Keratinocyte (primary cell): ENCODE measurements around the gene DLEC1. TPM values are rescaled to one million over a fixed set of nuclear protein-coding genes. Genes with fewer than 3 reads are reported as not detected.
"Not testable (repeated sequence)": the region's sequence is repeated elsewhere in the genome, so short reads cannot be mapped to it uniquely, and the experiment has no call there.

Source experiments
- DNase-seq: peaks from one replicate; pipeline ENCODE4 v3.0.0-alpha.2; 2011; ENCODE audit warnings: low read depth, missing footprints, low spot score
- FAIRE-seq: peaks from 2 replicates; lab custom pipeline; 2011; peaks lifted over from hg19 to GRCh38; lab: Jason Lieb, UNC
- H2AFZ ChIP-seq: 2 replicates; pipeline ENCODE4 v1.6.0; 2012; ENCODE audit warnings: low read length, control low read depth, inconsistent platforms; ENCODE audit not compliant: control insufficient read depth
- H3K27ac ChIP-seq: 2 replicates; pipeline ENCODE4 v1.5.1; 2011; ENCODE audit warnings: low read length; ENCODE audit not compliant: control insufficient read depth, insufficient read depth
- H3K27me3 ChIP-seq: 3 replicates; pipeline ENCODE4 v1.6.0; 2011; ENCODE audit warnings: low read length; ENCODE audit not compliant: control insufficient read depth, insufficient read depth; ENCODE audit errors: extremely low read depth
- H3K36me3 ChIP-seq, 2 experiments: 2 replicates in 1 of 2; 3 replicates in 1 of 2; pipeline ENCODE4 v1.5.1; 2011; ENCODE audit warnings: low read length in 2 of 2, mild to moderate bottlenecking in 1 of 2; ENCODE audit not compliant: control insufficient read depth in 2 of 2, insufficient read depth in 2 of 2; ENCODE audit errors: extremely low read depth in 1 of 2
- H3K4me1 ChIP-seq: 3 replicates; pipeline ENCODE4 v1.5.1; 2011; ENCODE audit warnings: low read length; ENCODE audit not compliant: control insufficient read depth, insufficient read depth; ENCODE audit errors: extremely low read depth
- H3K4me2 ChIP-seq: 3 replicates; pipeline ENCODE4 v1.6.0; 2011; ENCODE audit warnings: low read depth, low read length; ENCODE audit not compliant: control insufficient read depth, insufficient read depth; ENCODE audit errors: extremely low read depth
- H3K4me3 ChIP-seq, 3 experiments: fragments of 200-600 bp in 1 of 3; sonication (generic) in 1 of 3; 2 replicates in 2 of 3; 3 replicates in 1 of 3; pipeline ENCODE4 v1.5.1; 2011 to 2016; ENCODE audit warnings: low read length in 3 of 3, mild to moderate bottlenecking in 3 of 3, control low read depth in 2 of 3, inconsistent platforms in 1 of 3, low read depth in 1 of 3, mixed read lengths in 1 of 3, mixed run types in 1 of 3, moderate library complexity in 1 of 3; ENCODE audit not compliant: control insufficient read depth in 2 of 3, insufficient read depth in 2 of 3; ENCODE audit errors: extremely low read depth in 1 of 3
- H3K79me2 ChIP-seq: 2 replicates; pipeline ENCODE4 v1.6.0; 2012; ENCODE audit warnings: low read length; ENCODE audit not compliant: control insufficient read depth, insufficient read depth
- H3K9ac ChIP-seq: 3 replicates; pipeline ENCODE4 v1.6.0; 2011; ENCODE audit warnings: low read length; ENCODE audit not compliant: control insufficient read depth, insufficient read depth; ENCODE audit errors: extremely low read depth
- H3K9me1 ChIP-seq: 3 replicates; pipeline ENCODE4 v1.6.0; 2011; ENCODE audit warnings: low read length; ENCODE audit not compliant: control insufficient read depth, insufficient read depth; ENCODE audit errors: extremely low read depth
- H3K9me3 ChIP-seq: 2 replicates; pipeline ENCODE4 v1.5.1; 2012; ENCODE audit warnings: low read depth, low read length; ENCODE audit not compliant: control insufficient read depth
- H4K20me1 ChIP-seq: 3 replicates; pipeline ENCODE4 v1.6.0; 2011; ENCODE audit warnings: low read length; ENCODE audit not compliant: control insufficient read depth, insufficient read depth; ENCODE audit errors: extremely low read depth
- CTCF ChIP-seq, 3 experiments: IDR thresholded peaks in 1 of 3; conservative IDR thresholded peaks in 1 of 3; optimal IDR thresholded peaks in 1 of 3; 2 replicates in 2 of 3; 3 replicates in 1 of 3; pipeline versions ENCODE3 to v1.5.1; 2011; ENCODE audit warnings: low read length in 3 of 3, mild to moderate bottlenecking in 3 of 3, moderate library complexity in 2 of 3, control low read depth in 1 of 3, inconsistent platforms in 1 of 3; ENCODE audit not compliant: insufficient read depth in 2 of 3; ENCODE audit errors: extremely low read depth in 1 of 3
- EZH2 ChIP-seq: IDR thresholded peaks from one replicate; pipeline ENCODE4 v1.6.1; 2012; ENCODE audit warnings: inconsistent platforms, mild to moderate bottlenecking, low read length, moderate library complexity
- dilution Hi-C: fragments of 300-500 bp; cut with MboI; formaldehyde crosslinking; loops from one replicate; pipeline ENCODE4 v1.7.0; 2020; ENCODE audit warnings: low sequenced_read_pairs; ENCODE audit not compliant: extremely low pct_ligation_motif_present
- polyA plus RNA-seq, 5 experiments: library from polyadenylated mRNA; depleted of rRNA in 3 of 5; stranded (reverse) in 3 of 5; stranded (forward) in 1 of 5; unstranded in 1 of 5; fragments of >200 nt; gene quantifications; 1 replicate in 1 of 5; 2 replicates in 3 of 5; 3 replicates in 1 of 5; pipeline versions ENCODE4 v1.2.1 to v1.2.3, GENCODE V29; 2011 to 2012; ENCODE audit warnings: missing spikeins in 2 of 5, low read depth in 1 of 5, low replicate concordance in 1 of 5

DLEC1 gene
- polyA plus RNA-seq, 1 donor (not counting 4 experiments of a cell fraction or from before 2014, with no cell fraction given): not detected

DNA sequence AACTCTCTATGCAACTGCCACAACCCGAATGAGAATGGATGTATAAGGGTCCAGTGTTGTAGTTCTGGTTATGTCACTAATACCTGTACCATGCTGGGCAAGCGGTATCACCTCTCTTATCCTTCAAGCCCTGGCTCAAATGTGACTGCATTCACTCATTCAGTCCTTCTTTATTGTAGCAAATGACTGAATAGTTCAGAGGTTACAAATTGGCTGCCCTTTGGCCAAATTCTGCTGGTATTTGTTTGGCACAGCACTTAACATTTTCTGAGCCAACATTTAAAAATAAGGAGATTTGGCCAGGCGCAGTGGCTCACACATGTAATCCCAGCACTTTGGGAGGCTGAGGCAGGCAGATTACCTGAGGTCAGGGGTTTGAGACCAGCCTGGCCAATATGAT is 47.5 kb downstream of the DLEC1 start:
- no peak overlapping the region for H2AFZ ChIP-seq

DNA sequence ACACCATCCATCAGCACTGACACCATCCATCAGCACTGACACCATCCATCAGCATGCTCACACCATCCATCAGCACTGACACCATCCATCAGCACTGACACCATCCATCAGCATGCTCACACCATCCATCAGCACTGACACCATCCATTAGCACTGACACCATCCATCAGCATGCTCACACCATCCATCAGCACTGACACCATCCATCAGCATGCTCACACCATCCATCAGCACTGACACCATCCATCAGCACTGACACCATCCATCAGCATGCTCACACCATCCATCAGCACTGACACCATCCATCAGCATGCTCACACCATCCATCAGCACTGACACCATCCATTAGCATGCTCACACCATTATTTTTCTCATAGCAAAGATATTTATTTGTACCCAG is 48.3 kb downstream of the DLEC1 start:
- FAIRE-seq, H3K4me2 ChIP-seq, dilution Hi-C loops: not testable (repeated sequence)

More for the DNA sequence above, 47.5 kb downstream of the DLEC1 start:
- no peak overlapping the region for H3K27ac ChIP-seq
- DNase-seq (no peak), FAIRE-seq (no peak)
- H3K9me1 ChIP-seq: no peaks in the 10 kb centered on the region
- no peaks in the 10 kb centered on the region for H3K4me1 ChIP-seq
- dilution Hi-C loops: no loop called here
- no peaks in the 10 kb centered on the region for H4K20me1 ChIP-seq
- H3K27me3 ChIP-seq: no peaks in the 10 kb centered on the region
- no peak overlapping the region for H3K4me2 ChIP-seq
- H3K9ac ChIP-seq: no peak overlapping the region
- H3K79me2 ChIP-seq: no peaks in the 10 kb centered on the region
- no peaks in the 10 kb centered on the region for H3K9me3 ChIP-seq
- H3K4me3 ChIP-seq: no peak overlapping the region
- H3K36me3 ChIP-seq: no peaks in the 10 kb centered on the region
- no peak for TF ChIP-seq EZH2
- TF ChIP-seq CTCF (optimal IDR thresholded peaks at IDR 0.05 in 1 of 3, IDR thresholded peaks at IDR 0.05 in 1 of 3, conservative IDR thresholded peaks at IDR 0.05 in 1 of 3; ENCODE audit: extremely low read depth in 1 of 3, insufficient read depth in 2 of 3, low read length in 3 of 3): no peak

More for the DNA sequence above, 48.3 kb downstream of the DLEC1 start:
- not testable (repeated sequence) for DNase-seq, H3K27ac ChIP-seq, H3K27me3 ChIP-seq, H3K36me3 ChIP-seq, H3K9me3 ChIP-seq, H3K79me2 ChIP-seq, H3K9ac ChIP-seq, H3K9me1 ChIP-seq, H4K20me1 ChIP-seq, H2AFZ ChIP-seq, H3K4me3 ChIP-seq, H3K4me1 ChIP-seq
